ENCODE measurements around the gene DPF3. TPM values are rescaled to one million over a fixed set of nuclear protein-coding genes. Genes with fewer than 3 reads are reported as not detected.

The DPF3 gene
- total and polyA plus RNA-seq, 2 experiments from 2014 or later = 6.8 to 7.9 TPM

DNA sequence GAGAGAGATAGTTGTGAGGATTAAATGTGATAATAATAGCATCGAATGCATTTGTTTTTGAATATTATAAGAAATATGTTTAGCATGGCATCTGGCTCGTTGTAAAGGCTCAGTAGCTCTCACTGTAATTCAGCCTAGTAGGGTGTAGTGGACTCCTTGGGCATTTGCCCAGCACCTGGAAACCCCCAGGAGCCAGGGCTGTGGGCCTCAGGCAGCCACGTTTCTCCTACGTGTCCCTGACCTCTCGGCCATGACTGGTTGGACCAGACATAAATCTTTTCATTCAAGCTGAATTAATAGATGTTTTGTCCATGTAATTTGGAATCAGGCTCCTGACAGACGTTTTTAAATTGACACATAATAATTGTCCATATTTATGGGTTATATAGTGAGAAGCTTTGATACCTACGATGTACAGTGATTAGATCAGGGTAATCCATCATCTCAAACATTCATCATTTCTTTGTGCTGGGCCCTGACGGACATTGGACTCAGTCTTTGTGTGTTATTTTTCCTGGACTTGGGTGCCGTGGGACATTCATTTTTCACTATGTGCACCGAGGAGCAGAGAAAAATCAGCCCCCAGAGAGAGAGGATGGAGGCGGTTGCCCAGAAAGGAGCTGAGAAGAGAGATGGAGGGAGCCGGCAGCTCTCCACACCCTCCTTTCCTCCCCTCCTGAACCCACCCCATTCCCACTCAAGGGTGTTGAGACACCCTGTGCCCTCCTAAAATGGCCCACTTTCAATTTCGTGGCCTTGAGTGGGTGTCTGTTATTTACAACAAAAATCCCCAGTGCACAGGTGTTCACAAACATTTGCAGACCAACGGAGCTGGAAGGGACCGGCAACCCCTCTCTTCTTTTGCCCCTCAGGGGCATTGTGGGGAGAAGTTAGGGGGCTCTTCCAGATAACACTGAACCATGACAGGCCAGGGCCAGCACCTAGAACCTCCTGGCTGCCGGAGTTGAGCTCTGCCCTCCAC is 296.4 kb downstream of the DPF3 start:
- Histone ChIP-seq H4K20me1 (ENCODE audit: insufficient read depth) (no peaks in the 10 kb centered on the region), H3K9ac (no peak overlapping the region), H3K4me1 (ENCODE audit: insufficient read depth) (no peaks in the 10 kb centered on the region), H3K9me3 (ENCODE audit: low read depth) (no peaks in the 10 kb centered on the region), H3K36me3 (ENCODE audit: low read depth) (no peaks in the 10 kb centered on the region), H3K27me3 (replicated peaks; ENCODE audit: insufficient read depth) (no peaks in the 10 kb centered on the region), H3K4me3 (no peak overlapping the region), H3K27ac (no peak overlapping the region), H3F3A (ENCODE audit: insufficient read depth) (no peaks in the 10 kb centered on the region), H3K79me2 (ENCODE audit: insufficient read depth) (no peaks in the 10 kb centered on the region), H2AFZ (no peak overlapping the region), H3K9me2 (ENCODE audit: insufficient read depth) (no peaks in the 10 kb centered on the region), H3K4me2 (ENCODE audit: unreplicated experiment) (no peak overlapping the region)
- DNase-seq = no peak
- 55% methylated on average over 16 of the region's 16 CpGs for whole genome bisulfite sequencing, 2 experiments (ENCODE audit: low coverage in 1 of 2, low lambda C conversion rate in 2 of 2, missing lambda C conversion rate in 2 of 2)
- TF ChIP-seq EZH2 (IDR thresholded peaks at IDR 0.05; ENCODE audit: insufficient read depth, poor library complexity, severe bottlenecking) = no peak
- TF ChIP-seq EZH2phosphoT487 (IDR thresholded peaks at IDR 0.05; ENCODE audit: insufficient read depth, low read depth) = no peak
- in situ Hi-C loops (cut with MboI) = no loop called here

DNA sequence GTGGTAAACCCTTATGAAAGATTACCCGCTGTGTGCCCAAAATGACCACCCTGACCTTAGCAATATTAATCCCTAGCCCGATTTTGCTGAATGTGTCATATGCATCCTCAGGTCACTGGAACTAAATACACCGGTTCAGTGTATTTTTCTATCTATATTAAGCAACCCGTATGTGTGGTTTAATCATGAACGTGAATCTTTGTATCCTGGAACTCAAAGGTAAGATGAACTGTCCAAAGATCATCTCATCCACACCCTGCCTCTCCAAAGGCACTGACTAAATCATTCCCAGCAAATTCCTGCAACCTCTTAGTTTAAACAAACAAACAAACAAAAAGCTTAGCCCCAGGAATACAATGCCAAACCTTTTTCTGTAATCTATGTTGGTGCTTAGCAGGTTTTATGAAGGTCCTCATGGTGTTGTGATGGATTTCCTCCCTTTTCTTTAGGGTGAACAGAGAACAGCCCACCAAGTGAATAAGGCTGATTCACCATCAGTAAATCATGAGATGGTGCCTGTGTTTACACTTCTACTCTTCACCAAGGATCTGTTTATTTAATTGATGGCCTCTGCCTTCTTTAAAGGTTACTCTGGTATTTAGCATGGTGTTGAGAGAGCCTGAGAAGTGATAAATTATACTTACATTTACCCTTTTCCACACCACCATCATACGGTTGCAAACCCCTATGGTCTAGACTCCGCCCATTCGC is 298.6 kb downstream of the DPF3 start:
- TF ChIP-seq EZH2phosphoT487 (IDR thresholded peaks at IDR 0.05; ENCODE audit: insufficient read depth, low read depth) = no peak
- no peak for TF ChIP-seq EZH2 (IDR thresholded peaks at IDR 0.05; ENCODE audit: insufficient read depth, poor library complexity, severe bottlenecking)
- Histone ChIP-seq H3K27me3 (replicated peaks; ENCODE audit: insufficient read depth) (no peaks in the 10 kb centered on the region), H3K9me3 (ENCODE audit: low read depth) (no peaks in the 10 kb centered on the region), H2AFZ (no peak overlapping the region), H3K27ac (no peak overlapping the region), H3K36me3 (ENCODE audit: low read depth) (no peaks in the 10 kb centered on the region), H3K9ac (no peak overlapping the region), H4K20me1 (ENCODE audit: insufficient read depth) (no peaks in the 10 kb centered on the region), H3K79me2 (ENCODE audit: insufficient read depth) (no peaks in the 10 kb centered on the region), H3K4me1 (ENCODE audit: insufficient read depth) (no peaks in the 10 kb centered on the region), H3K9me2 (ENCODE audit: insufficient read depth) (no peaks in the 10 kb centered on the region), H3F3A (ENCODE audit: insufficient read depth) (no peaks in the 10 kb centered on the region), H3K4me2 (ENCODE audit: unreplicated experiment) (no peak overlapping the region), H3K4me3 (no peak overlapping the region)
- WGBS, 2 experiments (ENCODE audit: low coverage in 1 of 2, low lambda C conversion rate in 2 of 2, missing lambda C conversion rate in 2 of 2) = 72 to 74% methylated on average over 8 of the region's 8 CpGs
- DNase-seq = no peak
- in situ Hi-C loops (cut with MboI) = no loop called here

DNA sequence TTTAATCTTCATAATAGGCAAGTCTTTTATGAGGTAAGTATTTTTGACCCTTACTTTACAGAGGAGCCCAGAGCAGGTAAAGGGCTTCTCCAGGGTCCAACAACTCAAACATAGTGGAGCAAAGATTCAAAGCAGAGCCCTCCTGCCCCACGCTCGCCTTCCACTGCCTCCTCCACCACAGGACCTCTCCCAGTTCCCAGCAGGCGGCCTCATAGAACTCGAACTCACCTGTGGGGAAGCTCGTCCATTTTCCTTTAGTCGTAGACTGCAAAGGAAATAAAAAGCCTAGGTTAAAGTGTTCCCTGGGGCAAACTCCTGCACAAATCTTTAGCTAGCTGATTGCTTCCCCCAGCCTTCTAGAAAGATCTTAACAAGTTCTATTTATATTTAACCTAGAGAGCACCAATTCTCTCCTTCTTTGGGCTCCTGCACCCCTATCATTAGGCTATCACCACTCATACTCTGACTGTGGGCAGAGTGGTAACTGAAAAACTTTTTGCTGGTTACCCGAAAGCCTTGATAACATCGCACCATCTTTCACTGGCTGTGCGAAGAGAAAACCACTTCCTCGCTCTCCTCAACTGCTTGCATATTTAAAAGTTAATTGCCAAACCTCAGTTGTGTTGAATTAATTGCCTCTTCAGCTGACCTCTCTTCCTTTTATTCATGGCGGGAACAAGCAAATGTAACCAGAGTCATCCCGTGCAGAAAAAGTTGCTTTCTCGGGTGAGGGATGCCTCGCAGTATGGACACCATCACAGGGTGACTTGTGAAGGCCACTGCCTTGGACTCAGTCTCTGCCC is 299.6 kb downstream of the DPF3 start:
- Histone ChIP-seq H3K27me3 (replicated peaks; ENCODE audit: insufficient read depth) (no peaks in the 10 kb centered on the region), H4K20me1 (ENCODE audit: insufficient read depth) (no peaks in the 10 kb centered on the region), H3K36me3 (ENCODE audit: low read depth) (no peaks in the 10 kb centered on the region), H3K9me2 (ENCODE audit: insufficient read depth) (no peaks in the 10 kb centered on the region), H3K9ac (no peak overlapping the region), H3K4me2 (ENCODE audit: unreplicated experiment) (no peak overlapping the region), H3F3A (ENCODE audit: insufficient read depth) (no peaks in the 10 kb centered on the region), H3K9me3 (ENCODE audit: low read depth) (no peaks in the 10 kb centered on the region), H2AFZ (no peak overlapping the region), H3K27ac (no peak overlapping the region), H3K4me1 (ENCODE audit: insufficient read depth) (no peaks in the 10 kb centered on the region), H3K4me3 (no peak overlapping the region), H3K79me2 (ENCODE audit: insufficient read depth) (no peaks in the 10 kb centered on the region)
- 70 to 72% methylated on average over 14 of the region's 14 CpGs for WGBS, 2 experiments (ENCODE audit: low coverage in 1 of 2, low lambda C conversion rate in 2 of 2, missing lambda C conversion rate in 2 of 2)
- TF ChIP-seq EZH2 (IDR thresholded peaks at IDR 0.05; ENCODE audit: insufficient read depth, poor library complexity, severe bottlenecking) = no peak
- TF ChIP-seq EZH2phosphoT487 (IDR thresholded peaks at IDR 0.05; ENCODE audit: insufficient read depth, low read depth) = no peak
- in situ Hi-C loops (cut with MboI) = no loop called here
- no peak for DNase-seq

GRCh38 chr14:72591391-72591790 is 302.5 kb downstream of the DPF3 start:
- DNase-seq = no peak
- no peaks in the 10 kb centered on the region for H3K79me2 ChIP-seq (ENCODE audit: insufficient read depth)
- no peak overlapping the region for H3K9ac ChIP-seq
- H3K4me2 ChIP-seq (ENCODE audit: unreplicated experiment) = no peak overlapping the region
- H3K9me2 ChIP-seq (ENCODE audit: insufficient read depth) = no peaks in the 10 kb centered on the region
- H3K4me3 ChIP-seq = no peak overlapping the region
- no peaks in the 10 kb centered on the region for H3K4me1 ChIP-seq (ENCODE audit: insufficient read depth)
- 69 to 70% methylated on average over 4 of the region's 4 CpGs for WGBS, 2 experiments (ENCODE audit: low coverage in 1 of 2, low lambda C conversion rate in 2 of 2, missing lambda C conversion rate in 2 of 2)
- no peaks in the 10 kb centered on the region for H3K27me3 ChIP-seq (replicated peaks; ENCODE audit: insufficient read depth)
- no peaks in the 10 kb centered on the region for H4K20me1 ChIP-seq (ENCODE audit: insufficient read depth)
- no peak overlapping the region for H3K27ac ChIP-seq
- H3K9me3 ChIP-seq (ENCODE audit: low read depth) = no peaks in the 10 kb centered on the region
- no peak overlapping the region for H2AFZ ChIP-seq
- no peaks in the 10 kb centered on the region for H3K36me3 ChIP-seq (ENCODE audit: low read depth)
- in situ Hi-C loops (cut with MboI) = no loop called here
- TF ChIP-seq EZH2 (IDR thresholded peaks at IDR 0.05; ENCODE audit: insufficient read depth, poor library complexity, severe bottlenecking) (no peak), EZH2phosphoT487 (IDR thresholded peaks at IDR 0.05; ENCODE audit: insufficient read depth, low read depth) (no peak)
- H3F3A ChIP-seq (ENCODE audit: insufficient read depth) = no peaks in the 10 kb centered on the region

All from GM23248 (cell line).